Heart left ventricle (tissue), 13 donors: Measurements from ENCODE around the gene DHRS3.

ENCODE experiments used
- CTCF ChIP-seq, 12 donors: fragments of 200-600 bp; sonication (generic) in 4 of 12; IDR thresholded peaks; one replicate each; pipeline versions ENCODE4 v1.5.0 to v1.8.0; 2018 to 2022; ENCODE audit warnings: antibody characterized with exemption in 12 of 12, mild to moderate bottlenecking in 5 of 12
- POLR2A ChIP-seq, 2 donors: fragments of 450-650 bp; IDR thresholded peaks; one replicate each; pipeline ENCODE4 v1.6.1; 2017; ENCODE audit warnings: antibody characterized with exemption in 2 of 2, mild to moderate bottlenecking in 2 of 2, moderate library complexity in 2 of 2
- donor health status: ischemic (EF 13 %, LVEDD 7.1; RV severe dilation, severe dysfunction).
- donor health status: DM: no; HTN: yes; CAD: no.
- donor health status: DM: no; HTN: no; CAD: no.
- donor health status: ischemic (EF 25% LVEDD 6.9; RV normal size, moderate dysfunction).
- donor health status: ischemic (EF 25% LVEDD 5.7; RV mildly dilated, moderate dysfunction).
- donor health status: ischemic (EF 35%, LVEDD 5.7; RV mildly dilated, moderate dysfunction).
- donor health status: nonischemic (EF 11% LVEDD 7.7; RV severe dilation, severe dysfunction).
- donor health status: DM: yes; HTN: yes; CAD: no.
- donor health status: PGD.
- donor health status: ischemic (EF 29% LVEDD 5.4; RV normal size, mild dysfunction).
- donor health status: nonischemic (EF 23%, LVEDD 6.1; RV moderate dilation, normal function).

- TF ChIP-seq CTCF (IDR thresholded peaks at IDR 0.05): no peak
- TF ChIP-seq POLR2A (IDR thresholded peaks at IDR 0.05): no peak
These were observed 3.4 kb downstream of the DHRS3 start for GRCh38 chr1:12614402-12615158.
